Small intestine (tissue), 7 donors: ENCODE measurements around the gene BCL10. TPM values are rescaled to one million over a fixed set of nuclear protein-coding genes. Genes with fewer than 3 reads are reported as not detected.

Source experiments
- DNase-seq, 2 donors: peaks; one replicate each; pipeline versions ENCODE4 v3.0.0 to v3.0.0-alpha.2; 2013
- FAIRE-seq: peaks from 2 replicates; lab custom pipeline; 2012; peaks lifted over from hg19 to GRCh38; lab: Jason Lieb, UNC
- H3K27ac ChIP-seq, 3 donors: one replicate each; pipeline ENCODE4 v1.5.1; 2013; ENCODE audit warnings: low read length in 2 of 3, mild to moderate bottlenecking in 2 of 3, control low read depth in 1 of 3, inconsistent platforms in 1 of 3, low read depth in 1 of 3, moderate library complexity in 1 of 3
- H3K27me3 ChIP-seq, 3 donors: one replicate each; pipeline ENCODE4 v1.6.1; 2013; ENCODE audit warnings: low read length in 3 of 3, inconsistent platforms in 1 of 3; ENCODE audit not compliant: control insufficient read depth in 3 of 3, insufficient read depth in 3 of 3
- H3K36me3 ChIP-seq, 3 donors: one replicate each; pipeline ENCODE4 v1.6.1; 2013; ENCODE audit warnings: low read length in 3 of 3, inconsistent platforms in 1 of 3, low read depth in 1 of 3, mild to moderate bottlenecking in 1 of 3, moderate library complexity in 1 of 3; ENCODE audit not compliant: control insufficient read depth in 3 of 3, insufficient read depth in 2 of 3
- H3K4me1 ChIP-seq, 3 donors: one replicate each; pipeline ENCODE4 v1.6.1; 2013; ENCODE audit warnings: low read length in 2 of 3, inconsistent platforms in 1 of 3, low read depth in 1 of 3, mild to moderate bottlenecking in 1 of 3, moderate library complexity in 1 of 3; ENCODE audit not compliant: control insufficient read depth in 3 of 3, insufficient read depth in 2 of 3
- H3K4me3 ChIP-seq, 3 donors: one replicate each; pipeline ENCODE4 v1.5.1; 2013; ENCODE audit warnings: low read length in 3 of 3, control low read depth in 1 of 3, inconsistent platforms in 1 of 3, low read depth in 1 of 3, mild to moderate bottlenecking in 1 of 3, moderate library complexity in 1 of 3
- H3K9me3 ChIP-seq, 2 donors: one replicate each; pipeline ENCODE4 v1.6.1; 2013; ENCODE audit warnings: low read depth in 1 of 2, low read length in 1 of 2; ENCODE audit not compliant: control insufficient read depth in 2 of 2, insufficient read depth in 1 of 2
- WGBS, 3 donors: extraction: QIAGEN DNeasy Blood & Tissue Kit; methylation state at CpG; one replicate each; pipeline ENCODE4 v1.1.7; 2013; 5-methylcytosine and 5-hydroxymethylcytosine counted together
- polyA plus RNA-seq, 4 donors: library from polyadenylated mRNA; stranded (reverse) in 3 of 4; unstranded in 1 of 4; fragments of 200-250 nt in 3 of 4; fragments of 120-200 nt in 1 of 4; gene quantifications; one replicate each; pipeline versions ENCODE4 v1.2.1 to v1.2.3, GENCODE V29; 2013
- donor health status: healthy with polysubstance abuse.
- donor health status: control.
- donor health status: control.
- donor health status: Bipolar disorder and iron deficiency.
- donor health status: healthy.

Gene BCL10
- polyA plus RNA-seq, 4 donors: 16.3 to 31.2 (median 17.8) TPM

GRCh38 chr1:85308833-85309350, 32.5 kb upstream of the BCL10 start:
- FAIRE-seq: no peak
- WGBS, 3 donors: 18 to 51% (median 34%) methylated on average over 4 of the region's 4 CpGs
- H3K4me3 ChIP-seq: no peak overlapping the region

GRCh38 chr1:85307987-85308832, 31.8 kb upstream of the BCL10 start:
- DNase-seq (peak; percentile 82 to 92), FAIRE-seq (no peak)
- Histone ChIP-seq H3K27me3 (no peaks in the 10 kb centered on the region), H3K27ac (no peak overlapping the region), H3K4me3 (no peak overlapping the region), H3K36me3 (no peaks in the 10 kb centered on the region), H3K4me1 (peaks cover 0 to 4% (median 0%) of the 10 kb centered on the region in 3 donors), H3K9me3 (no peaks in the 10 kb centered on the region)
- WGBS, 3 donors: 19 to 21% (median 21%) methylated on average over 27 of the region's 27 CpGs

More at GRCh38 chr1:85308833-85309350, 32.5 kb upstream of the BCL10 start:
- H3K27ac ChIP-seq: no peak overlapping the region
- peaks cover 0 to 4% (median 0%) of the 10 kb centered on the region in 3 donors for H3K4me1 ChIP-seq
- no peak for DNase-seq
- H3K27me3 ChIP-seq: no peaks in the 10 kb centered on the region
- H3K9me3 ChIP-seq: no peaks in the 10 kb centered on the region
- H3K36me3 ChIP-seq: no peaks in the 10 kb centered on the region

DNA sequence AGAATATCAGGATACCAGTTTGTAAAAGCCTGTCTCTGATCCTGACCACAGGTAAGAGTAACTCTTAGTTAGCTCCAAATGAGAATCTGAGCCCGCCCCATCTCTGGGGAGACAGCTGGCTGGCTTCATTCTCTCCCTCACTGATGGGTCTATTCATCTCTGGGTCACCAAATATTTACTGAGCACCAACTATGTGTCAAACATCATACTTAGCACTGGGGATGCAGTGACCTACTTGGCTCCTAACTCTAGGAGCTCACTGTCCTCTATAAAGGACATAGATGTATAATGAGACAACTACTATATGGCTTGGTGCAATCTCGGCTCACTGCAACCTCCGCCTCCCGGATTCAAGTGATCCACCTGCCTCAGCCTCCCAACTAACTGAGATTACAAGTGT, 29.8 kb upstream of the BCL10 start:
- Histone ChIP-seq H3K27me3 (no peaks in the 10 kb centered on the region), H3K4me1 (peaks cover 0 to 4% (median 0%) of the 10 kb centered on the region in 3 donors), H3K27ac (no peak overlapping the region), H3K9me3 (no peaks in the 10 kb centered on the region), H3K36me3 (no peaks in the 10 kb centered on the region), H3K4me3 (no peak overlapping the region)
- 92 to 94% (median 93%) methylated on average over 4 of the region's 4 CpGs for WGBS, 3 donors
- DNase-seq (no peak), FAIRE-seq (no peak)

DNA sequence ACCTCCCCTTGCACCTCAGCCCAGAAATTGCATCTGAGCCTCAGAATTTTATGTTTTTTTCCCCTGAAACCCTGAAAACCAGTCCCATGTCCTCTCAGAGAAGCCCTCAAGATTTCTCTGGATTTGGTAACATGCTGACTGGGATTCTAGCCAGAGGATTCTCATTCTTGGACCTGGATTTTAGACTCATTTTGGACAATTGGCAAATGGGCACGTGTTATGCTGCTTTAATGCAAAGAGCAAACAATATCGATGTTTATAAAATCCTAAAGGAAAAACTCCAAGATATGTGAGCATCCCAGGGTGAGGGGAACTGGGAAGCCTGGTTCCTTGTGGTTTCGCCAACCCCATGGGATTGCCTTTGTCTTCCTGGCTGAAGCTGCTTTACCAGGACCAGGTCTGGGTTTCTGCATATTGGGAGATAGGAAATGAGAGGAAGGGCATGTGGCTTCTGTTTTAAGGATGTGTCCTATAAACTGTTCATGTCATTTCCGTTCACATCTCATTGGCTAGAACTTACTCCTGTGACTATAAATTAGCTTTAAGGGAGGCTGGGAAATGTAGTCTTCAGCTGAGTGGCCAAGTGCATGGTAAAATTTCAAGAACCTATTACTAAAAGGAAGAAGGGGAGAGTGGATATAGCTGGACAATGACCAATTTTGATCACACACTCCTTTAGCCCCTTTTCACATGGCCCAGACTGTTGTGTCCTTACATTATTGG, 27.2 kb upstream of the BCL10 start:
- H3K27me3 ChIP-seq: no peaks in the 10 kb centered on the region
- no peak overlapping the region for H3K27ac ChIP-seq
- FAIRE-seq: no peak
- H3K4me1 ChIP-seq: peaks cover 0 to 6% (median 0%) of the 10 kb centered on the region in 3 donors
- DNase-seq: no peak
- WGBS, 3 donors: 65 to 84% (median 72%) methylated on average over 4 of the region's 4 CpGs
- no peaks in the 10 kb centered on the region for H3K9me3 ChIP-seq
- no peaks in the 10 kb centered on the region for H3K36me3 ChIP-seq
- no peak overlapping the region for H3K4me3 ChIP-seq

DNA sequence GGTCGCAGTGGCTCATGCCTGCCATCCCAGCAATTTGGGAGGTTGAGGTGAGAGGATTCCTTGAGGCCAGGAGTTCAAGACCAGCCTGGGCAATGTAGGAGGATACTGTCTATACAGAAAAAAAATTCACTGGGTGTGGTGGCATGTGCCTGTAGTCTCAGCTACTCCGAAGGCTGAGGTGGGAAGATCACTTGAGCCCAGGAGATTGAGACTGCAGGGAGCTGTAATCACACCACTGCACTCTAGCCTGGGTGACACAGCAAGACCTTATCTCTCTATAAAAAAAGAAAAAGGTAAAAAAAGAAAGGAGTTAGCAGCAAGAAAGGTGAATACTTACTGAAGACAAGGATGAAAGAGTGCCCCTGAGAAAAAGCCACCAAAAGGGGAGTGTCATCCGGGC, 23.7 kb upstream of the BCL10 start:
- Histone ChIP-seq H3K9me3 (no peaks in the 10 kb centered on the region), H3K27me3 (no peaks in the 10 kb centered on the region), H3K4me1 (peaks cover 0 to 20% (median 6%) of the 10 kb centered on the region in 3 donors), H3K4me3 (no peak overlapping the region), H3K36me3 (no peaks in the 10 kb centered on the region), H3K27ac (no peak overlapping the region)
- FAIRE-seq (no peak), DNase-seq (no peak)
- 74 to 94% (median 74%) methylated on average over 3 of the region's 3 CpGs for WGBS, 3 donors

- peaks cover 2 to 20% (median 6%) of the 10 kb centered on the region in 3 donors for H3K4me1 ChIP-seq
- peak overlapping the region in 1 of 3 donors; percentile 5 for H3K4me3 ChIP-seq
- peak overlapping the region; percentile 52 to 90 (median 58) for H3K27ac ChIP-seq
- FAIRE-seq (peak; percentile 44), DNase-seq (peak; percentile 84 to 88)
- H3K27me3 ChIP-seq: no peaks in the 10 kb centered on the region
- H3K9me3 ChIP-seq: no peaks in the 10 kb centered on the region
- H3K36me3 ChIP-seq: no peaks in the 10 kb centered on the region
- WGBS, 3 donors: 18 to 23% (median 21%) methylated on average over 11 of the region's 11 CpGs
Observed at GRCh38 chr1:85297855-85298629, 21.6 kb upstream of the BCL10 start.

DNA sequence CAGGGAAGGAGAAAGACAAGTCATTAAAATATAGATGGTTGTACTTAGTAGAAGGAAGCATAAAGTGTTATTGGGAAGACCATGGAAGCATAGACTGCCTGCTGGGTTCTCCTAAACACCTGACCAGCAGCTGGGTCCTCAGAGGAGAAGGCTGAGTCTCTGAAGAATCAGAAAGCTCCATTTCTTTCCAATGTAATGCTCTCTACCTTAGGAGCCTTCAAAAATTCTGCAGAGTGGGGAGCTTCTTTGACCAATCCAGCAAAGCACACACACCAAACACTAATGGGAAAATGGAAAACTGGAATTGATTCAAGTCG, 21.1 kb upstream of the BCL10 start:
- no peak for DNase-seq
- FAIRE-seq: no peak
- WGBS, 3 donors: 17 to 24% (median 23%) methylated on average over 1 of the region's 1 CpG
- no peaks in the 10 kb centered on the region for H3K36me3 ChIP-seq
- H3K9me3 ChIP-seq: no peaks in the 10 kb centered on the region
- peak overlapping the region in 1 of 3 donors; percentile 5 for H3K4me3 ChIP-seq
- peaks cover 2 to 20% (median 6%) of the 10 kb centered on the region in 3 donors for H3K4me1 ChIP-seq
- H3K27ac ChIP-seq: peak overlapping the region in 2 of 3 donors; percentile 3 to 90
- no peaks in the 10 kb centered on the region for H3K27me3 ChIP-seq

DNA sequence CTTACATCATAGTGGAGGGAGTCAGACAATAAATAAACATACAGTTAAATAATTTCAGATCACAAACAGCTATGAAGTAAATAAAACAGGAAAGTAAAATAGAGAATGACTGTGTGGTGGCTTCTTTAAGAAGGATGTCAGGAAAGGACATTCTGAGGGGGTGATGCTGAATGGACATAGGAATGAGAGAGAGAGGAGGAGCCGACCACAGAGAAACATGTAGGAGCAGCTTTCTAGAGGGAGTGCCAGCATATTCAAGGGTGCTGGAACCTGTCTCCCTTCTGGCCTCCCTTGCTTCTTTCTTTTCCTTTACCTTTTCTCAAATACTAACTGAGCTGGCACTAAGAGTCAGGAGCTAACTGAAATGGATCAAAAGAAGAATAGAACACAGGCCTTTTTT, 20.5 kb upstream of the BCL10 start:
- Histone ChIP-seq H3K36me3 (no peaks in the 10 kb centered on the region), H3K9me3 (no peaks in the 10 kb centered on the region), H3K4me3 (no peak overlapping the region), H3K27me3 (no peaks in the 10 kb centered on the region), H3K4me1 (peaks cover 2 to 20% (median 6%) of the 10 kb centered on the region in 3 donors), H3K27ac (peak overlapping the region in 2 of 3 donors; percentile 5 to 90)
- DNase-seq: no peak
- FAIRE-seq: no peak
- 50 to 69% (median 59%) methylated on average over 1 of the region's 1 CpG for WGBS, 3 donors
